ENCODE data around the gene ABRACL.

Gene ABRACL

GRCh38 chr6:139054001-139054400 is 25.5 kb downstream of the ABRACL start:
- DNase-seq (ENCODE audit: low read depth in 3 of 3): no peak

- no peak for DNase-seq (ENCODE audit: low read depth in 3 of 3)
Observed at GRCh38 chr6:139055709-139056108, 27.2 kb downstream of the ABRACL start.

GRCh38 chr6:139058029-139058428 is 29.5 kb downstream of the ABRACL start:
- no peak for DNase-seq (ENCODE audit: low read depth in 3 of 3)

- DNase-seq (ENCODE audit: low read depth in 3 of 3): peak in 1 of 3 experiments; percentile 6
Observed at GRCh38 chr6:139060332-139060731, 31.8 kb downstream of the ABRACL start.

GRCh38 chr6:139062932-139063646 is 34.5 kb downstream of the ABRACL start:
- DNase-seq (ENCODE audit: low read depth in 3 of 3): no peak

- DNase-seq (ENCODE audit: low read depth in 3 of 3): no peak
Observed at GRCh38 chr6:139064981-139065665, 36.6 kb downstream of the ABRACL start.

- no peak for DNase-seq (ENCODE audit: low read depth in 3 of 3)
Observed at GRCh38 chr6:139066080-139066479, 37.5 kb downstream of the ABRACL start.

GRCh38 chr6:139068846-139069245 is 40.3 kb downstream of the ABRACL start:
- DNase-seq (ENCODE audit: low read depth in 3 of 3): no peak

- no peak for DNase-seq (ENCODE audit: low read depth in 3 of 3)
Observed at GRCh38 chr6:139073118-139073517, 44.6 kb downstream of the ABRACL start.

- DNase-seq (ENCODE audit: low read depth in 3 of 3): no peak
Observed at GRCh38 chr6:139079018-139079417, 50.5 kb downstream of the ABRACL start.

GRCh38 chr6:139080255-139080920 is 51.8 kb downstream of the ABRACL start:
- no peak for DNase-seq (ENCODE audit: low read depth in 3 of 3)

GRCh38 chr6:139081471-139081870 is 52.9 kb downstream of the ABRACL start:
- no peak for DNase-seq (ENCODE audit: low read depth in 3 of 3)

GRCh38 chr6:139082370-139082769 is 53.8 kb downstream of the ABRACL start:
- DNase-seq (ENCODE audit: low read depth in 3 of 3): no peak

GRCh38 chr6:139091826-139092225 is 63.3 kb downstream of the ABRACL start:
- DNase-seq (ENCODE audit: low read depth in 3 of 3): no peak

Data from stimulated activated CD4-positive, alpha-beta T cell treated with anti-CD3 and anti-CD28 coated beads, TNF-alpha, amount 100 ng/mL, for 24 hours (primary cell).